WTC11 (cell line): ENCODE results near the gene CTIF.

ENCODE experiments used
- CBFB ChIP-seq: sonication (generic); formaldehyde crosslinking; IDR thresholded peaks from 2 replicates; pipeline ENCODE4 v1.8.1; 2022; ENCODE audit warnings: mild to moderate bottlenecking, low read depth, missing genetic modification reagents
- CREB1 ChIP-seq: sonication (generic); formaldehyde crosslinking; IDR thresholded peaks from 2 replicates; pipeline ENCODE4 v1.8.0; 2023; ENCODE audit warnings: mild to moderate bottlenecking, missing genetic modification reagents
- FOXJ3 ChIP-seq: sonication (generic); formaldehyde crosslinking; IDR thresholded peaks from 2 replicates; pipeline ENCODE4 v1.9.0; 2021; ENCODE audit warnings: missing genetic modification reagents, mild to moderate bottlenecking, borderline replicate concordance
- FOXP1 ChIP-seq: sonication (generic); formaldehyde crosslinking; IDR thresholded peaks from 2 replicates; pipeline ENCODE4 v1.8.0; 2022; ENCODE audit warnings: missing genetic modification reagents, mild to moderate bottlenecking, moderate library complexity, borderline replicate concordance
- NR2C2 ChIP-seq: sonication (generic); formaldehyde crosslinking; IDR thresholded peaks from 2 replicates; pipeline ENCODE4 v1.8.0; 2022; ENCODE audit warnings: mild to moderate bottlenecking, missing genetic modification reagents
- RELA ChIP-seq: sonication (generic); formaldehyde crosslinking; IDR thresholded peaks from 2 replicates; pipeline ENCODE4 v1.8.1; 2022; ENCODE audit warnings: missing genetic modification reagents, mild to moderate bottlenecking, borderline replicate concordance
- TEAD4 ChIP-seq: sonication (generic); formaldehyde crosslinking; IDR thresholded peaks from 2 replicates; pipeline ENCODE4 v1.8.0; 2022; ENCODE audit warnings: mild to moderate bottlenecking, missing genetic modification reagents
- TF ChIP-seq, protein P1 (sequence below): fragments of 200-600 bp; IDR thresholded peaks from 2 replicates; pipeline ENCODE4 v1.8.0; 2022; ENCODE audit warnings: antibody characterized with exemption
- TF ChIP-seq, protein P2 (sequence below): sonication (generic); formaldehyde crosslinking; IDR thresholded peaks from 2 replicates; pipeline ENCODE4 v1.8.1; 2023; ENCODE audit warnings: mild to moderate bottlenecking, missing genetic modification reagents, moderate library complexity
- TF ChIP-seq, protein P3 (sequence below): sonication (generic); formaldehyde crosslinking; IDR thresholded peaks from 2 replicates; pipeline ENCODE4 v1.8.1; 2023; ENCODE audit warnings: mild to moderate bottlenecking, missing genetic modification reagents
- TF ChIP-seq, protein P4 (sequence below): fragments of 250-450 bp; sonication (Bioruptor Pico); conservative IDR thresholded peaks from 2 replicates; pipeline ENCODE4 v1.9.0; 2021; ENCODE audit warnings: mild to moderate bottlenecking

DNA sequence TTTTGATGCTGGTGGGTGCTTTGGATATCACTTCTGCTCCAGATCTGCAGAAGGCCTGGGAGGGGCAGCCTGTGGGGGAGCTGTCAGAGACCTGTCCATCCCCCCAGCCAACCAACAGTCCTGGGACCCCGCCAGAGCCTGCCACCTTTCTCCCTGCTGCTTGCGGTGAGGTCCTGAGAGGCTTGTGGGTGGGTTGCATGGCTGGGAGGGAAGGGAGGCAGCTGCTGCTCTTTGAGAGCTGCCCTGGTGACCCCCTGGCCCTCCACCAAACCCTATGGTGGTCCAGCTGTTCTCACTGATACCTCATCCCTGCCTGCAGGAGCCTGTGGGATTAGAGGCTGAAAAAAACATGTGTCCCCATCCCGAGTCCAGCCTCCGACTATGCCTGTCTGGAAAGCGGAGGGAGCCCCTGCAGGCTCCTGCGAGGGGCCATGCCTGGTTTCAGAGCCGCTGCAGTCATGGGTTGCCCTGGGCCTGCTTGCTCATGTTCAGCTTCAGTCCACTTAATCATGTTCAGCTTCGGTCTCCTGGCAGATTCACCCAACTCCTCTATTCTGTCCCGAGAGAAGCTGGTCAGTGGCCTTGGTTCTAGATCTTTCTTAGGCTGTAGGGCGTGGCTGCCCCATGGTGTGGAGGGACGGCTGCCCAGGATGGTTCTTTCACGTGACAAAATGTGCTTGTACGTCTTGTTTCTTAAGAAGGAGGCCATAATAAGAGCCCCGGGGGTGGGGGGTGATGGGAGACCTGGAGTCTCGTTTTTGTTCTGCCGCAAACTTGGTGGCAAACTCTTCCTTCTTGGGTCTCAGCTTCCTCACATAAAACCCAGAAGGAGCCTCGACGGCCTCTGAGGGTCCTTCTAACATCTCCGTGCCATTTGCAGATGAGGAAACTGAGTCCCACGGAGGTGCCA, 98.5 kb downstream of the CTIF start:
- TF ChIP-seq, protein P1, sequence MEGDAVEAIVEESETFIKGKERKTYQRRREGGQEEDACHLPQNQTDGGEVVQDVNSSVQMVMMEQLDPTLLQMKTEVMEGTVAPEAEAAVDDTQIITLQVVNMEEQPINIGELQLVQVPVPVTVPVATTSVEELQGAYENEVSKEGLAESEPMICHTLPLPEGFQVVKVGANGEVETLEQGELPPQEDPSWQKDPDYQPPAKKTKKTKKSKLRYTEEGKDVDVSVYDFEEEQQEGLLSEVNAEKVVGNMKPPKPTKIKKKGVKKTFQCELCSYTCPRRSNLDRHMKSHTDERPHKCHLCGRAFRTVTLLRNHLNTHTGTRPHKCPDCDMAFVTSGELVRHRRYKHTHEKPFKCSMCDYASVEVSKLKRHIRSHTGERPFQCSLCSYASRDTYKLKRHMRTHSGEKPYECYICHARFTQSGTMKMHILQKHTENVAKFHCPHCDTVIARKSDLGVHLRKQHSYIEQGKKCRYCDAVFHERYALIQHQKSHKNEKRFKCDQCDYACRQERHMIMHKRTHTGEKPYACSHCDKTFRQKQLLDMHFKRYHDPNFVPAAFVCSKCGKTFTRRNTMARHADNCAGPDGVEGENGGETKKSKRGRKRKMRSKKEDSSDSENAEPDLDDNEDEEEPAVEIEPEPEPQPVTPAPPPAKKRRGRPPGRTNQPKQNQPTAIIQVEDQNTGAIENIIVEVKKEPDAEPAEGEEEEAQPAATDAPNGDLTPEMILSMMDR = no peak
- TF ChIP-seq, protein P2, sequence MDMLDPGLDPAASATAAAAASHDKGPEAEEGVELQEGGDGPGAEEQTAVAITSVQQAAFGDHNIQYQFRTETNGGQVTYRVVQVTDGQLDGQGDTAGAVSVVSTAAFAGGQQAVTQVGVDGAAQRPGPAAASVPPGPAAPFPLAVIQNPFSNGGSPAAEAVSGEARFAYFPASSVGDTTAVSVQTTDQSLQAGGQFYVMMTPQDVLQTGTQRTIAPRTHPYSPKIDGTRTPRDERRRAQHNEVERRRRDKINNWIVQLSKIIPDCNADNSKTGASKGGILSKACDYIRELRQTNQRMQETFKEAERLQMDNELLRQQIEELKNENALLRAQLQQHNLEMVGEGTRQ (CRISPR knock-in tag) = no peak
- TF ChIP-seq, protein P3, sequence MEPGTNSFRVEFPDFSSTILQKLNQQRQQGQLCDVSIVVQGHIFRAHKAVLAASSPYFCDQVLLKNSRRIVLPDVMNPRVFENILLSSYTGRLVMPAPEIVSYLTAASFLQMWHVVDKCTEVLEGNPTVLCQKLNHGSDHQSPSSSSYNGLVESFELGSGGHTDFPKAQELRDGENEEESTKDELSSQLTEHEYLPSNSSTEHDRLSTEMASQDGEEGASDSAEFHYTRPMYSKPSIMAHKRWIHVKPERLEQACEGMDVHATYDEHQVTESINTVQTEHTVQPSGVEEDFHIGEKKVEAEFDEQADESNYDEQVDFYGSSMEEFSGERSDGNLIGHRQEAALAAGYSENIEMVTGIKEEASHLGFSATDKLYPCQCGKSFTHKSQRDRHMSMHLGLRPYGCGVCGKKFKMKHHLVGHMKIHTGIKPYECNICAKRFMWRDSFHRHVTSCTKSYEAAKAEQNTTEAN = no peak
- TF ChIP-seq, protein P4, sequence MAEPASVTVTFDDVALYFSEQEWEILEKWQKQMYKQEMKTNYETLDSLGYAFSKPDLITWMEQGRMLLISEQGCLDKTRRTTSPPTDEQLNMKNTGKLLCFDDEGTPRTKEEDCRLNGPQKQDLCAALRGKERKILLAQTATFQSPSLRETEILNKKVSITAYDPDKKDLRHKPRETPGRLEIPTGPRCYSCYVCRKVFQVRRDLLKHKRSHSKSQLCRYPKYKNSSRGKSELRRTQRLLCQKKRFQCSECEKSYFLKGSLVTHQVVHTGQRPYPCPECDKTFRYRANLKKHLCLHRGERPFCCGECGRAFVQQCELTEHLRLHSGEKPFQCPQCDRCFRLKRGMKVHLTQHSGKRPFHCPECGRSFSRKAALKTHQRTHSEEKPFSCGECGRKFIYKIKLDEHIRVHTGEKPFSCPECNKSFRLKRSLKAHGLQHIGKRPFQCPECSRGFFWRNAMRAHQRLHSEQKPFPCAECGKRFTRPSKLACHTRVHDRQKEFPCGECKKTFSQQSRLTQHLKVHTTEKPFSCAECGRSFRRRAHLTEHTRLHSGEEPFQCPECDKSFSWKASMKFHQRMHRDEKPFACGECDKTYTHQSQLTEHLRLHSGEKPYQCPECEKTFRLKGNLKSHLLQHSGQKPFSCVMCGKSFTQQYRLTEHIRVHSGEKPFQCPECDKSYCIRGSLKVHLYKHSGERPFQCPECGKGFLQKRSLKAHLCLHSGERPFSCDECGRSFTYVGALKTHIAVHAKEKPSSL (CRISPR knock-in tag) = no peak
- TF ChIP-seq CREB1 (CRISPR knock-in tag) = no peak
- no peak for TF ChIP-seq NR2C2
- no peak for TF ChIP-seq CBFB (CRISPR knock-in tag)
- no peak for TF ChIP-seq TEAD4
- no peak for TF ChIP-seq FOXJ3 (CRISPR knock-in tag)
- no peak for TF ChIP-seq RELA
- no peak for TF ChIP-seq FOXP1 (CRISPR knock-in tag)
